K562 (cell line): Measurements from ENCODE around the gene GRIK5. TPM values are rescaled to one million over a fixed set of nuclear protein-coding genes. Genes with fewer than 3 reads are reported as not detected.

Experiments used
- ATAC-seq: fragments of 200-7000 bp; cut with Tn5 transposase; 3 replicates; pipeline ENCODE4 v1.9.1; 2020; ENCODE audit warnings: moderate library complexity
- BruUV-seq: library from RNA; stranded (reverse); fragments of 400-500 nt; replicated peaks from 2 replicates; lab custom pipeline; 2021; lab: Mats Ljungman, UMichigan
- CTCF ChIA-PET: fragments of 300-600 bp; formaldehyde crosslinking; extraction: SDS; loops from one replicate; lab custom pipeline; 2021; ENCODE audit warnings: low intra/inter-chr PET ratio; lab: Yijun Ruan, JAX
- POLR2A ChIA-PET: fragments of 300-600, 350-650 bp; sonication (Branson Sonifier 250); formaldehyde crosslinking; extraction: SDS; loops from one replicate; lab custom pipeline; 2021; ENCODE audit warnings: antibody characterized with exemption, inconsistent platforms; lab: Yijun Ruan, JAX
- DNase-seq, 4 experiments: peaks; one replicate each; pipeline versions ENCODE4 v3.0.0 to v3.0.0-alpha.2; 2011 to 2018; ENCODE audit warnings: low spot score in 3 of 4, mixed read lengths in 3 of 4; ENCODE audit errors: extremely low read depth in 1 of 4
- FAIRE-seq: peaks from 2 replicates; lab custom pipeline; 2011; peaks lifted over from hg19 to GRCh38; lab: Jason Lieb, UNC
- H2AFZ ChIP-seq: 2 replicates; pipeline ENCODE4 v1.6.0; 2011; ENCODE audit warnings: low read depth, low read length, control low read depth, inconsistent platforms
- H3K27ac ChIP-seq: fragments of 200-600 bp; 3 replicates; pipeline ENCODE4 v1.8.0; 2011; ENCODE audit warnings: low read depth, mild to moderate bottlenecking, control low read depth, inconsistent platforms, low read length, moderate library complexity, mixed read lengths; ENCODE audit errors: extremely low read depth
- H3K27me3 ChIP-seq, 2 experiments: fragments of 300-600 bp in 1 of 2; 2 replicates in 1 of 2; 3 replicates in 1 of 2; pipeline versions ENCODE4 v1.6.0 to v1.8.0; 2011; ENCODE audit warnings: inconsistent platforms in 2 of 2, low read length in 2 of 2, mild to moderate bottlenecking in 1 of 2, mixed read lengths in 1 of 2, moderate library complexity in 1 of 2; ENCODE audit not compliant: control insufficient read depth in 2 of 2, insufficient read depth in 2 of 2
- H3K36me3 ChIP-seq: fragments of 300-600 bp; 3 replicates; pipeline ENCODE4 v1.8.0; 2011; ENCODE audit warnings: mild to moderate bottlenecking, low read length, inconsistent platforms; ENCODE audit not compliant: control insufficient read depth, insufficient read depth
- H3K4me1 ChIP-seq, 2 experiments: fragments of 200-600 bp in 1 of 2; replicated peaks in 1 of 2; 2 replicates in 1 of 2; 3 replicates in 1 of 2; pipeline versions ENCODE4 v1.5.1 to v1.8.0; 2011; ENCODE audit warnings: inconsistent platforms in 2 of 2, low read length in 2 of 2, mild to moderate bottlenecking in 1 of 2, mixed read lengths in 1 of 2, moderate library complexity in 1 of 2; ENCODE audit not compliant: control insufficient read depth in 2 of 2, insufficient read depth in 2 of 2
- H3K4me2 ChIP-seq: 2 replicates; pipeline ENCODE4 v1.6.1; 2011; ENCODE audit warnings: low read length, control low read depth, inconsistent platforms, mixed read lengths; ENCODE audit not compliant: insufficient read depth
- H3K4me3 ChIP-seq: fragments of 200-600 bp; sonication (generic), shearing (Covaris generic); 2 replicates; pipeline ENCODE4 v1.5.1; 2016; ENCODE audit warnings: control low read depth, inconsistent platforms
- H3K79me2 ChIP-seq: fragments of 200-600 bp; 3 replicates; pipeline ENCODE4 v1.8.0; 2011; ENCODE audit warnings: low read length, inconsistent platforms; ENCODE audit not compliant: control insufficient read depth, insufficient read depth
- H3K9ac ChIP-seq, 2 experiments: 2 replicates each; pipeline versions ENCODE4 v1.6.0 to v1.6.1; 2011; ENCODE audit warnings: low read depth in 2 of 2, low read length in 2 of 2, control low read depth in 1 of 2, inconsistent platforms in 1 of 2, mild to moderate bottlenecking in 1 of 2, mixed read lengths in 1 of 2; ENCODE audit not compliant: insufficient read depth in 1 of 2
- H3K9me1 ChIP-seq: one replicate; pipeline ENCODE4 v1.6.0; 2011; ENCODE audit warnings: inconsistent platforms, mild to moderate bottlenecking, low read length, moderate library complexity; ENCODE audit not compliant: control insufficient read depth, insufficient read depth
- H3K9me3 ChIP-seq: replicated peaks from 2 replicates; pipeline ENCODE4 v1.5.1; 2011; ENCODE audit warnings: low read depth, low read length, inconsistent platforms; ENCODE audit not compliant: control insufficient read depth, insufficient read depth
- H4K20me1 ChIP-seq: replicated peaks from 2 replicates; pipeline ENCODE4 v1.6.1; 2011; ENCODE audit warnings: low read length, inconsistent platforms, mixed read lengths; ENCODE audit not compliant: control insufficient read depth, insufficient read depth
- FOXJ3 ChIP-seq: sonication (generic); formaldehyde crosslinking; IDR thresholded peaks from 2 replicates; pipeline ENCODE4 v1.4.0; 2020; ENCODE audit warnings: mild to moderate bottlenecking, missing genetic modification reagents
- HIVEP1 ChIP-seq: fragments of 250-450 bp; sonication (Bioruptor Pico); IDR thresholded peaks from 2 replicates; pipeline ENCODE4 v1.4.0; 2020; ENCODE audit warnings: mild to moderate bottlenecking
- HMG20A ChIP-seq: fragments of 450-650 bp; formaldehyde crosslinking; conservative IDR thresholded peaks from 2 replicates; pipeline ENCODE4 v1.4.0; 2020; ENCODE audit warnings: mild to moderate bottlenecking, mixed read lengths
- MEIS2 ChIP-seq: fragments of 450-650 bp; IDR thresholded peaks from 2 replicates; pipeline ENCODE4 v1.6.1; 2014; ENCODE audit warnings: mild to moderate bottlenecking; ENCODE audit not compliant: partially characterized antibody
- NFRKB ChIP-seq: fragments of 450-650 bp; IDR thresholded peaks from 2 replicates; pipeline ENCODE4 v1.6.1; 2016; ENCODE audit warnings: low read depth
- NONO ChIP-seq, 2 experiments: fragments of 200-400 bp in 1 of 2; fragments of 450-650 bp in 1 of 2; formaldehyde crosslinking in 1 of 2; IDR thresholded peaks; 2 replicates each; pipeline ENCODE4 v1.6.1; 2017; ENCODE audit warnings: low read depth in 2 of 2, mild to moderate bottlenecking in 2 of 2, moderate library complexity in 2 of 2, low read length in 1 of 2
- RBM25 ChIP-seq: fragments of 200-400 bp; formaldehyde crosslinking; IDR thresholded peaks from 2 replicates; pipeline ENCODE4 v1.6.1; 2018; ENCODE audit warnings: low read length, low read depth, moderate library complexity; ENCODE audit not compliant: severe bottlenecking
- TARDBP ChIP-seq: fragments of 450-650 bp; IDR thresholded peaks from 2 replicates; pipeline ENCODE4 v1.6.1; 2016
- WHSC1 ChIP-seq: IDR thresholded peaks from one replicate; pipeline ENCODE4 v1.6.1; 2012; ENCODE audit warnings: low read length, control low read depth, inconsistent platforms
- XRCC3 ChIP-seq: fragments of 450-650 bp; IDR thresholded peaks from 2 replicates; pipeline ENCODE4 v1.6.1; 2017; ENCODE audit warnings: mild to moderate bottlenecking, moderate library complexity
- ZNF778 ChIP-seq: fragments of 450-650 bp; formaldehyde crosslinking; IDR thresholded peaks from 2 replicates; pipeline ENCODE4 v1.4.0; 2020; ENCODE audit warnings: mild to moderate bottlenecking, moderate library complexity
- WGBS: fragments of 100-300 bp; shearing (Covaris generic); methylation state at CpG from one replicate; pipeline ENCODE4 v1.1.6; 2016; ENCODE audit warnings: low coverage, mixed read lengths; ENCODE audit not compliant: insufficient coverage; ENCODE audit errors: missing lambda C conversion rate; 5-methylcytosine and 5-hydroxymethylcytosine counted together
- in situ Hi-C: fragments of 300-500 bp; cut with MboI; formaldehyde crosslinking; loops from 4 replicates; pipeline ENCODE4 v1.15.0; 2018; ENCODE audit warnings: inconsistent platforms, mixed read lengths
- intact Hi-C: fragments of 100-400 bp; cut with micrococcal nuclease; formaldehyde crosslinking; loops from 2 replicates; pipeline ENCODE4 v1.14.2; 2022
- polyA plus RNA-seq, 8 experiments: library from polyadenylated mRNA; depleted of rRNA in 4 of 8; stranded (reverse) in 5 of 8; unstranded in 3 of 8; fragments of >200 nt; fragmentation: Nextera tagmentation in 2 of 8; fragmentation: Illumina TruSeq in 1 of 8; extraction: Ambion mirVana in 2 of 8; extraction: Trizol in 1 of 8; gene quantifications; 2 replicates each; pipeline versions ENCODE4 v1.2.1 to v1.2.3, GENCODE V29; 2011 to 2014; ENCODE audit warnings: inconsistent platforms in 1 of 8, missing spikeins in 1 of 8
- total RNA-seq, 7 experiments: library from RNA; depleted of rRNA in 6 of 7; stranded (reverse); fragments of >200 nt in 6 of 7; fragmentation: Illumina TruSeq in 2 of 7; extraction: Trizol in 2 of 7; gene quantifications; 2 replicates each; pipeline versions ENCODE4 v1.2.1 to v1.2.3, GENCODE V29; 2011 to 2021; ENCODE audit warnings: low replicate concordance in 1 of 7
- TF ChIP-seq, protein P1 (sequence below): sonication (generic); formaldehyde crosslinking; IDR thresholded peaks from 2 replicates; pipeline ENCODE4 v1.8.1; 2023; ENCODE audit warnings: mild to moderate bottlenecking, missing genetic modification reagents
- TF ChIP-seq, protein P2 (sequence below): fragments of 150-350 bp; IDR thresholded peaks from 2 replicates; pipeline ENCODE4 v1.6.1; 2014; ENCODE audit warnings: low read depth, mild to moderate bottlenecking, low read length, borderline replicate concordance

GRIK5 gene
- total and polyA plus RNA-seq, 9 of the 15 experiments (the other 6 are each of a cell fraction or from before 2014, with no cell fraction given) = 0.04 to 0.55 (median 0.27) TPM; not detected in 2

DNA sequence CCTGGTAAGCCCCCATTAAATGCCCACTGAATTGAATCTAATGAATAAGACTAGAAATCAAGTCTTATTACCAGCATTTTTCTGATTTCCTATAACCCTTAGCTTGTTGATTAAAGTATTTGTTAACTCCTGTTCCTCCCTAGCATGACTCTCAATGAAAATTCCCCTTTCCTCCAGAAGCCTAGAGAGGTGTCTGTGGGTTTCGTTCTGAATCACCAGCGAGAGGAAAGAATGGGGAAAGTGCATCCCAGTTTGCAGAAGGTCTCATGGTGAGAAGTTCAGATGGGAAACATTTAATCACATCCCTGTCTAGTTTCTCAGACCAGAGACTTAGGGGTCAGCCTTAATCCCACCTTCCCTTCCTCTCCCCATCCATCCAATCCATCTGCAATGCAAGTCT is 35.4 kb upstream of the GRIK5 start:
- in situ Hi-C loops = loop anchor here (5.0 to 25.0 kb wide), 2 partner anchors 327 to 432 kb away; partner anchors contain the start of gene CEACAM1
- POLR2A ChIA-PET = interaction anchor here (1.2 kb wide), 1 partner anchor 8 kb away, joined by 3 read pairs; no protein-coding TSS in a partner anchor

GRCh38 chr19:42102877-42103276 is 32.9 kb upstream of the GRIK5 start:
- ATAC-seq (no peak), FAIRE-seq (no peak), DNase-seq (no peak)
- CTCF ChIA-PET = no interaction called here
- Histone ChIP-seq H3K4me3 (no peak overlapping the region), H3K27ac (no peak overlapping the region), H4K20me1 (no peaks in the 10 kb centered on the region), H3K9ac (peak overlapping the region in 1 of 2 experiments; percentile 7; a peak in 1 of 4 replicates), H3K9me3 (no peaks in the 10 kb centered on the region), H3K4me2 (no peak overlapping the region), H3K4me1 (no peaks in the 10 kb centered on the region), H2AFZ (no peak overlapping the region), H3K27me3 (peaks cover 10 to 11% of the 10 kb centered on the region in 2 experiments), H3K9me1 (no peaks in the 10 kb centered on the region), H3K79me2 (no peaks in the 10 kb centered on the region), H3K36me3 (no peaks in the 10 kb centered on the region)
- in situ Hi-C loops (loop anchor here (25.0 kb wide), 1 partner anchor 434 kb away; the partner anchor contains the start of gene CEACAM1), intact Hi-C loops (no loop called here)
- WGBS = 0% methylated on average over 2 of the region's 2 CpGs
- BruUV-seq = no TSS peak
- POLR2A ChIA-PET = interaction anchor here (0.6 kb wide), 1 partner anchor 33 kb away, joined by 3 read pairs; no protein-coding TSS in a partner anchor
- TF ChIP-seq WHSC1 = no peak
- TF ChIP-seq RBM25 = no peak
- TF ChIP-seq, protein P1, sequence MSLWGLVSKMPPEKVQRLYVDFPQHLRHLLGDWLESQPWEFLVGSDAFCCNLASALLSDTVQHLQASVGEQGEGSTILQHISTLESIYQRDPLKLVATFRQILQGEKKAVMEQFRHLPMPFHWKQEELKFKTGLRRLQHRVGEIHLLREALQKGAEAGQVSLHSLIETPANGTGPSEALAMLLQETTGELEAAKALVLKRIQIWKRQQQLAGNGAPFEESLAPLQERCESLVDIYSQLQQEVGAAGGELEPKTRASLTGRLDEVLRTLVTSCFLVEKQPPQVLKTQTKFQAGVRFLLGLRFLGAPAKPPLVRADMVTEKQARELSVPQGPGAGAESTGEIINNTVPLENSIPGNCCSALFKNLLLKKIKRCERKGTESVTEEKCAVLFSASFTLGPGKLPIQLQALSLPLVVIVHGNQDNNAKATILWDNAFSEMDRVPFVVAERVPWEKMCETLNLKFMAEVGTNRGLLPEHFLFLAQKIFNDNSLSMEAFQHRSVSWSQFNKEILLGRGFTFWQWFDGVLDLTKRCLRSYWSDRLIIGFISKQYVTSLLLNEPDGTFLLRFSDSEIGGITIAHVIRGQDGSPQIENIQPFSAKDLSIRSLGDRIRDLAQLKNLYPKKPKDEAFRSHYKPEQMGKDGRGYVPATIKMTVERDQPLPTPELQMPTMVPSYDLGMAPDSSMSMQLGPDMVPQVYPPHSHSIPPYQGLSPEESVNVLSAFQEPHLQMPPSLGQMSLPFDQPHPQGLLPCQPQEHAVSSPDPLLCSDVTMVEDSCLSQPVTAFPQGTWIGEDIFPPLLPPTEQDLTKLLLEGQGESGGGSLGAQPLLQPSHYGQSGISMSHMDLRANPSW (CRISPR knock-in tag) = no peak
- no peak for TF ChIP-seq HMG20A
- TF ChIP-seq, protein P2, sequence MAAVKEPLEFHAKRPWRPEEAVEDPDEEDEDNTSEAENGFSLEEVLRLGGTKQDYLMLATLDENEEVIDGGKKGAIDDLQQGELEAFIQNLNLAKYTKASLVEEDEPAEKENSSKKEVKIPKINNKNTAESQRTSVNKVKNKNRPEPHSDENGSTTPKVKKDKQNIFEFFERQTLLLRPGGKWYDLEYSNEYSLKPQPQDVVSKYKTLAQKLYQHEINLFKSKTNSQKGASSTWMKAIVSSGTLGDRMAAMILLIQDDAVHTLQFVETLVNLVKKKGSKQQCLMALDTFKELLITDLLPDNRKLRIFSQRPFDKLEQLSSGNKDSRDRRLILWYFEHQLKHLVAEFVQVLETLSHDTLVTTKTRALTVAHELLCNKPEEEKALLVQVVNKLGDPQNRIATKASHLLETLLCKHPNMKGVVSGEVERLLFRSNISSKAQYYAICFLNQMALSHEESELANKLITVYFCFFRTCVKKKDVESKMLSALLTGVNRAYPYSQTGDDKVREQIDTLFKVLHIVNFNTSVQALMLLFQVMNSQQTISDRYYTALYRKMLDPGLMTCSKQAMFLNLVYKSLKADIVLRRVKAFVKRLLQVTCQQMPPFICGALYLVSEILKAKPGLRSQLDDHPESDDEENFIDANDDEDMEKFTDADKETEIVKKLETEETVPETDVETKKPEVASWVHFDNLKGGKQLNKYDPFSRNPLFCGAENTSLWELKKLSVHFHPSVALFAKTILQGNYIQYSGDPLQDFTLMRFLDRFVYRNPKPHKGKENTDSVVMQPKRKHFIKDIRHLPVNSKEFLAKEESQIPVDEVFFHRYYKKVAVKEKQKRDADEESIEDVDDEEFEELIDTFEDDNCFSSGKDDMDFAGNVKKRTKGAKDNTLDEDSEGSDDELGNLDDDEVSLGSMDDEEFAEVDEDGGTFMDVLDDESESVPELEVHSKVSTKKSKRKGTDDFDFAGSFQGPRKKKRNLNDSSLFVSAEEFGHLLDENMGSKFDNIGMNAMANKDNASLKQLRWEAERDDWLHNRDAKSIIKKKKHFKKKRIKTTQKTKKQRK = no peak
- TF ChIP-seq HIVEP1 (CRISPR knock-in tag) = no peak
- no peak for TF ChIP-seq XRCC3
- no peak for TF ChIP-seq MEIS2

More for the DNA sequence above, 35.4 kb upstream of the GRIK5 start:
- no peaks in the 10 kb centered on the region for H4K20me1 ChIP-seq
- FAIRE-seq = no peak
- no peaks in the 10 kb centered on the region for H3K36me3 ChIP-seq
- DNase-seq = no peak
- no peaks in the 10 kb centered on the region for H3K9me1 ChIP-seq
- 3% methylated on average over 2 of the region's 2 CpGs for WGBS
- ATAC-seq = no peak
- TF ChIP-seq NFRKB = no peak
- no peak for TF ChIP-seq FOXJ3 (CRISPR knock-in tag)
- no peak for TF ChIP-seq TARDBP
- TF ChIP-seq NONO (IDR thresholded peaks at IDR 0.05; ENCODE audit: low read depth in 2 of 2, low read length in 1 of 2) = no peak
- no peak for TF ChIP-seq ZNF778
- no peak overlapping the region for H3K27ac ChIP-seq
- H3K4me1 ChIP-seq = peaks cover 0 to 5% of the 10 kb centered on the region in 2 experiments; a peak in 2 of 5 replicates
- CTCF ChIA-PET = interaction anchor here (0.6 kb wide), 1 partner anchor 57 kb away, joined by 8 read pairs; no protein-coding TSS in a partner anchor
- intact Hi-C loops = no loop called here
- H3K4me2 ChIP-seq = no peak overlapping the region
- H3K4me3 ChIP-seq = no peak overlapping the region
- H3K9me3 ChIP-seq = no peaks in the 10 kb centered on the region
- no peak overlapping the region for H2AFZ ChIP-seq
- BruUV-seq = no TSS peak
- H3K9ac ChIP-seq = no peak overlapping the region
- H3K79me2 ChIP-seq = no peaks in the 10 kb centered on the region
- peaks cover 10 to 11% of the 10 kb centered on the region in 2 experiments for H3K27me3 ChIP-seq
